CD4-positive, alpha-beta T cell treated with Interleukin-2 at 100 ng/mL for 4 hours (primary cell): ENCODE data around the gene PHB1.
"Not testable (repeated sequence)": the region's sequence is repeated elsewhere in the genome, so short reads cannot be mapped to it uniquely, and the experiment has no call there.

Source experiments
- DNase-seq: peaks from one replicate; pipeline ENCODE4 v3.0.0-alpha.2; 2020; ENCODE audit warnings: low spot score

The PHB1 gene

DNA sequence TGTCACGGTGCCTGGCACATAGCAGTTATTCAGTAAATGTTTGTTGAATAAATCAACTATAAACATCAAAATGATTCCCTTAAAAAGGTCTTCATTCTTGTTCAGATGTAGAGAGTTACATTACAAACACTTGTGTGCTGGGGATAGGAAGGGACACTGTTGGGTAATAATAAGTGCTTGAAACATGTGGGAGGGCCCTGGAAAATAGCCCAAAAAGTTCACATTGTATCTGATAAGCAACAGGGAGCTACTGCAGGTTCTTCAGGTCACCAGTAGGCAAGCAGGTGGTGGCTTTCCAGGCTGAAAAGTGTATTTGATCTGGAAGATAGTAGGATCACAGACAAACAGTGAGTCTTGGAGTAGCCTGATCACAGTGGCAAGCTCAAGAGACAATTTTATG lies 33.6 kb downstream of the PHB1 start:
- DNase-seq, result no peak

DNA sequence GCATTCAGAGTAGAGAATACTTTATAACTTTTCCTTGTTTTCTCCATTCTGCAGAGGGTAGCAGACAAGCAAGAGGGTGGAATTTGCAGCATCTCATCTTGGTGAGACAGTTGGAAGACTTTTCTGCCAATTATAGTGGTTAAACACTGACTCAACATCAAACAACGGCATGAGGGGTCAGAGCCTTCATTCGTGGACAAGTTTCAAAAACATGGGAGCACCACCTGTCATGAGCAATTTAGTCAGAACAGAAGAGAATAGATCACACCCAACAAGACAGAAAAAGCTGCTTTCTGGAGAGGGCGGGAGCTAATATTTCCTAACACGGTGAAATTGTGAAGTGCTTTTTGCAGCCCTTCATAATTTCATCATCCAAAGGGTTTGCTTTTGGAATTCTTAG lies 34.8 kb downstream of the PHB1 start:
- DNase-seq, result no peak

DNA sequence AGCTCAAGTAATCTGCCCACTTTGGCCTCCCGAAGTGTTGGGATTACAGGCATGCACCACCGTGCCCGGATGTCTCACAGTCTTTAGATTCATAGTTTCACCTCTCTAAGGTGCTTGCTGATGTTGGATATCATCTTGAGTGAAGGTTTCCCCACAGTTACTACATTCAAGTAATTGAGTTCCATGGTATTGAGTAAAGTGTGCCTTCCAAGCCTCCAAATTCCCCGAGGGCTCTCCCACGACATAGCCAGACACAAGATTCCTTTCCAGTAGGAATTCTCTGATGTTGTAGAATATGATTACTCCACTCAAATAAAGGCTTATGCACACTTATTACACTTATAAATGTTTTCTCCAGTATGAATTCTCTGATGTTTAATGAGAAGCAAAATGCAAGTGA lies 36.4 kb downstream of the PHB1 start:
- DNase-seq, result no peak

DNA sequence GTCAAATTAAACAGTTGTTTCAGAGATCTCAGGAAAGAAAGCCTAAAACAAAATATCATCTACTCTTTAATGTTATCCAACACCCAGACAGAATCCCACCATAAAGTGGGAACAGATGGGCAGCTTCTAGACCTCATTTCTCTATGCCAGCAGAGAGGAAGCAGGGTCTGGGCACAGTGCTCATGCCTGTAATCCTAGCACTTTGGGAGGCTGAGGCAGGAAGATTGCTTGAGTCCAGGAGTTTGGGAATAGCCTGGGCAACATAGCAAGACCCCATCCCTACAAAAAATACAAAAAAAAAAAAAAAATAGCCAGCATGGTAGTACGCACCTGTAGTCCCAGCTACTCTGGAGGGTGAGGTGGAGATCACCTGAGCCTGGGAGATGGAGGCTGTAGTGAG lies 39.1 kb downstream of the PHB1 start:
- DNase-seq, result no peak

DNA sequence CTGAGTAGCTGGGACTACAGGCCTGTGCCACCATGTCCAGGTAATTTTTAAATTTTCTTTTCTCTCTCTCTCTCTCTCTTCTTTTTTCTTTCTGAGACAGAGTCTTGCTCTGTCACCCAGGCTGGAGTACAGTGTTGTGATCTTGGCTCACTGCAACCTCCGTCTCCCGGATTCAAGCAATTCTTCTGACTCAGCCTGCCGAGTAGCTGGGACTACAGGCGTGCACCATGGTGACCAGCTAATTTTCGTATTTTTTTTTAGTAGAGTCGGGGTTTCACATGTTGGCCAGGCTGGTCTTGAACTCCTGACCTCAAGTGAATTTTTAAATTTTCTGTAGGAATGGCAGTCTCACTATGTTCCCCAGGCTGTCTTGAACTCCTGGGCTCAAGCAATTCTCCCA lies 41.6 kb downstream of the PHB1 start:
- no peak for DNase-seq

DNA sequence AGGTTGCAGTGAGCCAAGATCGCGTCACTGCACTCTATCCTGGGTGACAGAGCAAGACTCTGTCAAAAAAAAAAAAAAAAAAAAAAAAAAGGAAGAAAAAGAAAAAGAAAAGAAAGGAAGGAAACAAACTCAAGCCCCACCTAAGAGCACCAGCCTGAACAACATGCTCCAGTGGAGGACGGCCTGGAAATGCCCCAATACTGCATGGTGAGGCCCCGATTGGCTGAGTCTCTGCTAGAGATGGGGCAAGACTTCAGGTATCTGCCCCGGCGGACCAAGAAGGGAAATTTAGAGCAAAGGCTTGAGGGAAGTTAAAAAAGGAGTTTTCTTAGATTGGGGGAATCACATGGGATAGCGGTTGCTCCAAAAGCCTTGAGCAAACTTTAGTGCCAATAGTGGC lies 42.3 kb downstream of the PHB1 start:
- no peak for DNase-seq

DNA sequence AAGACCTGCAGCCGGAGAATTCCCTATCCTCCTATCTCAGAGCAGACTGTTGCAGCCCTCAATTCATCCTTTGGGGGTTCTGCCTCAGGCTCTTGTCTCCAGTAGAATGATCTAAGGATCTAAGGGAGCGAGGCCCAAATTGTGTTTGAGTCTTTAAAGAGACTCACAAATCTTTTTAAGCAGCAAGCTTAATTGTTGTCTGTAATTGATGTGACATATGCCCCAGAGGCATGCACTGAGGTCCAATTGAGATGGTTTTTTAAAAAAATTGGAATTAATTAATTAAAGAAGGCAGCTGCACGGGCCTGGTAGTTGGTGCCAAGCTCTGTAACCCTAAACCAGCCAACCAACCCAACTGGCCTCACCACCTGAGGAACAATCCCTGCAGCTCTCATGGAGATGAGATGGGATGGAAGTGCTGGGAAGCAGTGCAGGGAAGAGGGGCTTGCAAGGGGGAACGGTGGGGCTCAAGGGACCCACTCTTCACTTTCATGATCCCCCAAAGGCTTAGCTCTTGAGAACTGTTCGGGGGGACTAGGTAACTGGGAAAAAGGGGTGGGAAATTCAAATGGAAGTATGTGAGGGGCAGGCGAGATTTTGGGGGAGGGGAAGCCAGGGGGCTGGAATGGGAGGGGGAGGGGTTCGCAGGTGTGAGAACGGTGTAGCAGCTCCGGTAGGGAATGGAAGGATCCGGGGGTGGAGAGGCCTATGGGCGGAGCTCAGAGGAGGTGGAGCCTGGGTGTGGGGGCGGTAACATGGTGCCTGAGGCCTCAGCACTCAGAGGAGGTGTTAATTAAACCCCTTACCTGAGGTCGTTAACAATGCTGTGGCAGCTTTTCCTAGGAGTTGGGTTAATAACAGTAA lies 43.5 kb downstream of the PHB1 start:
- no peak for DNase-seq

- no peak for DNase-seq
Observed at GRCh38 chr17:49369760-49370159, 44.9 kb downstream of the PHB1 start.

- DNase-seq, result no peak
Observed at GRCh38 chr17:49369089-49369488, 45.6 kb downstream of the PHB1 start.

- DNase-seq, result peak; percentile 56
Observed at GRCh38 chr17:49365667-49366066, 49.0 kb downstream of the PHB1 start.

DNA sequence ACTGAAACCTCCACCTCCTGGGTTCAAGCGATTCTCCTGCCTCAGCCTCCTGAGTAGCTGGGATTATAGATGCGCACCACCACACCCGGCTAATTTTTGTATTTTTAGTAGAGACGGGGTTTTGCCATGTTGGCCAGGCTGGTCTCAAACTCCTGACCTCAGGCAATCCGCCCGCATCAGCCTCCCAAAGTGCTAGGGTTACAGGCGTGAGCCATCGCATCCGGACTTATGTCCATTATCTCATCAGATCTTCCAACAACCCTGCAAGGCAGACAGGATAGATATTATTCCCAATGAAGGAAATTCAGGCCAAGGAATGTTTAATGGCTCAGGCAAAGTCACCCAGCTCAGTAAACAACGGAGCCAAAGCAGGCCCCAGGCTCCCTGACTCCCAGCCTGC lies 49.6 kb downstream of the PHB1 start:
- DNase-seq, result not testable (repeated sequence)

GRCh38 chr17:49364119-49364518 lies 50.6 kb downstream of the PHB1 start:
- DNase-seq, result no peak

DNA sequence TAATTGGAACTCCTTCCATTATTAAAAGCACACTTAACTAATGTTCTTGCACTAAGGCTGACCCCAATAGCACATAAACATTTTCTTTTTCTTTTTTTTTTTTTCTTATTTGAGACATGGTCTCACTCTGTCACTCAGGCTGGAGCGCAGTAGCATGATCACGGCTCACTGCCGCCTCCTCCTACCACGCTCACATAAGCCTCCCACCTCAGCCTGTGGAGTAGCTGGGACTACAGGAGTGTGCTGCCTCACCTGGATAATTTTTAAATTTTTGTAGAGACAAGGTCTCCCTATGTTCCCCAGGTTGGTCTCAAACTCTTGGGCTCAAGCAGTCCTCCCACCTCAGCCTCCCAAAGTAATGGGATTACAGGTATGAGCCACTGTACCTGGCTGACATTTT lies 51.4 kb downstream of the PHB1 start:
- DNase-seq, result no peak

DNA sequence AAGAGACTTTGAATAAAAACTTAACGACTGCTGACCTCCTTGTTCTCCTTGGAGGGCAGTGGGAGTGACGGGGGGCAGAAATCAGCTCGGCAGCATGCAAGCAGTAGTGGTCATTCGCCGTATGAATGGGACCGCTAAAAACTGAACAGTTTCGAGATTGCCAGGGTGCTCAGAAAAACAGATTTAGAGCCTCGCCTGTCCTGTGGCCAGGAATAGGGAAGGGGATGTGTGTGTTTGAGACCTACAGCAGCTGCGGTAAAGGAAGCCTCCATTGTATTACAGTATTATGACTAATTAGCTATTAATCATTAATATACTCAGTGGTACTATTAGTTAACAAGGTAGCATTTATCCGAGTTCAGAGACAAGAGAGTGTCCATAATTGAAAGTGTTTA lies 52.0 kb downstream of the PHB1 start:
- no peak for DNase-seq

- DNase-seq, result peak; percentile 96
Observed at GRCh38 chr17:49361902-49362722, 52.6 kb downstream of the PHB1 start, which contains the start of gene ZNF652. Gene ZNF652, minus strand, starts transcription at chr17:49362250. Its CDS starts 44,525 bp downstream, at chr17:49317725.

GRCh38 chr17:49361129-49361901 lies 53.4 kb downstream of the PHB1 start:
- peak; percentile 88 for DNase-seq

GRCh38 chr17:49360796-49361128 lies 53.9 kb downstream of the PHB1 start:
- no peak for DNase-seq

DNA sequence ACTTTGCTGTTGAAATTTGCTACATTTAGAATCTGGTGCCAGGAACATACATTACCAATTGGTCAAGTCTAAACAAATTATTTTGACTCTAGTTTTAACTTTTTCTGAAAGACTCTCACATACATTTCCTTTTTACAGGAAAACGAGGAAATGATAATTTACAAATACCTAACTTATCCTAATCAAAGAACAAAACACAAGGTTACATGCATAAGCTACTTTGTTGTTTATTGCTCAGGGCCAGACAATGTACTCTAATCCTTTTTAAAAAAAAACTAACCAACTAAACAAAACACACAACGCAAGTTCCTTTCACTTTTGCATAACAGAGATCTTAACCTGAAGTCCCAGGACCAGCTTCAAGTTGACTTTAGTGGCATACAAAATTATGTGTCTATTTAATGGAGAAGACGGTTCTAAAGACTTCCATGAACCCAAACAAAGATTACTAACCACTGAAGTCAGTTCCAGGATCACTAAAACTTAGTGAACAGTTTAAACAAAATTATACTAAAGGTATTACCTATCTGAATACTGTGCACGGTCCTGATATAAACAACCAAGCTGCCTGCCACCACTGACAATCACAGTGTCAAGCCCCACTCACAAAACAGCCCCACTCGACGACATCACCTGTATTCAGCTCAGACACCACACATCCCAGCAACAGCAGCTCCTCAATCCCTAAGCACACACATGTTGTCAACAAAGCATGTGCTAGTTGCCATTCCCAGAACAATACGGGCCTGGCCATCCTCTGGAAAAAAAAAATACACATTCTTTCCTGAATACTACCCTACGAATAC lies 54.5 kb downstream of the PHB1 start:
- peak; percentile 17 for DNase-seq

GRCh38 chr17:49358641-49359247 lies 55.9 kb downstream of the PHB1 start:
- peak; percentile 61 for DNase-seq

GRCh38 chr17:49357516-49357915 lies 57.2 kb downstream of the PHB1 start:
- no peak for DNase-seq

GRCh38 chr17:49356320-49356719 lies 58.4 kb downstream of the PHB1 start:
- no peak for DNase-seq
